Mucosa of descending colon (tissue), 3 donors: Measurements from ENCODE around the gene STX8. TPM values are rescaled to one million over a fixed set of nuclear protein-coding genes. Genes with fewer than 3 reads are reported as not detected.
"Not testable (repeated sequence)": the region's sequence is repeated elsewhere in the genome, so short reads cannot be mapped to it uniquely, and the experiment has no call there.

Experiments used
- ATAC-seq: fragments of 200-7000 bp; cut with Tn5 transposase; one replicate; pipeline ENCODE4 v1.9.1; 2020; ENCODE audit warnings: mild to moderate bottlenecking, moderate library complexity
- DNase-seq, 3 donors: peaks; one replicate each; pipeline ENCODE4 v3.0.0-alpha.2; 2020
- H3K36me3 ChIP-seq: fragments of 200-600 bp; one replicate; pipeline ENCODE4 v1.8.0; 2021; ENCODE audit warnings: low read depth, mild to moderate bottlenecking
- H3K4me1 ChIP-seq: fragments of 200-600 bp; one replicate; pipeline ENCODE4 v1.8.0; 2021; ENCODE audit warnings: low read depth, mild to moderate bottlenecking
- H3K4me3 ChIP-seq: fragments of 200-600 bp; one replicate; pipeline ENCODE4 v1.8.0; 2021; ENCODE audit warnings: mild to moderate bottlenecking
- H3K9me3 ChIP-seq: fragments of 200-600 bp; one replicate; pipeline ENCODE4 v1.8.0; 2021; ENCODE audit warnings: mild to moderate bottlenecking
- CTCF ChIP-seq: fragments of 200-600 bp; IDR thresholded peaks from one replicate; pipeline ENCODE4 v1.8.0; 2022; ENCODE audit warnings: antibody characterized with exemption, mild to moderate bottlenecking
- intact Hi-C, 2 donors: fragments of 100-400 bp; cut with DNase I in 1 of 2; cut with micrococcal nuclease in 1 of 2; formaldehyde crosslinking; loops; one replicate each; pipeline versions ENCODE4 v1.11.0 to v1.11.1; 2022; cut with DNase I, micrococcal nuclease
- total RNA-seq, 3 donors: library from RNA; stranded (reverse); fragmentation: NEBNext Ultra II Directional in 2 of 3; extraction: Animal tissue kit (Norgen Biotek cat#: 25700) in 2 of 3; gene quantifications; one replicate each; pipeline versions ENCODE4 v1.2.1 to v1.2.4, GENCODE V29; 2021 to 2023
- donor health status: DM: no; HTN: no; CAD: no; lungs with moderate emphysema.
- donor health status: DM: no; HTN: no; CAD: no.
- donor health status: DM: no; HTN: yes; CAD: no.

STX8 gene
- total RNA-seq, 3 donors from 2014 or later, result 45.1 to 62.5 (median 54.4) TPM

GRCh38 chr17:9266031-9266680 lies 309.5 kb downstream of the STX8 start:
- Histone ChIP-seq H3K9me3 (peaks cover 4% of the 10 kb centered on the region), H3K36me3 (no peaks in the 10 kb centered on the region), H3K4me1 (peaks cover 3% of the 10 kb centered on the region), H3K4me3 (no peak overlapping the region)
- DNase-seq (no peak), ATAC-seq (no peak)
- TF ChIP-seq CTCF, result no peak
- intact Hi-C loops, result no loop called here

- ATAC-seq (peak; percentile 74), DNase-seq (peak in 1 of 3 donors; percentile 40)
- no peak for TF ChIP-seq CTCF
- intact Hi-C loops, result no loop called here
- no peak overlapping the region for H3K4me3 ChIP-seq
- H3K4me1 ChIP-seq, result peaks cover 13% of the 10 kb centered on the region
- H3K9me3 ChIP-seq, result peaks cover 4% of the 10 kb centered on the region
- H3K36me3 ChIP-seq, result no peaks in the 10 kb centered on the region
Observed at GRCh38 chr17:9261081-9262012, 314.3 kb downstream of the STX8 start.

- DNase-seq, result no peak
- intact Hi-C loops, result no loop called here
- Histone ChIP-seq H3K36me3 (no peaks in the 10 kb centered on the region), H3K4me3 (no peak overlapping the region), H3K9me3 (peaks cover 4% of the 10 kb centered on the region), H3K4me1 (peaks cover 13% of the 10 kb centered on the region)
- no peak for ATAC-seq
- no peak for TF ChIP-seq CTCF
Observed at GRCh38 chr17:9259419-9259818, 316.2 kb downstream of the STX8 start.

- DNase-seq (no peak), ATAC-seq (no peak)
- no peak for TF ChIP-seq CTCF
- H3K9me3 ChIP-seq, result no peaks in the 10 kb centered on the region
- no peaks in the 10 kb centered on the region for H3K36me3 ChIP-seq
- no peak overlapping the region for H3K4me3 ChIP-seq
- H3K4me1 ChIP-seq, result peaks cover 13% of the 10 kb centered on the region
- intact Hi-C loops, result no loop called here
Observed at GRCh38 chr17:9258115-9259015, 317.3 kb downstream of the STX8 start.

- H3K36me3 ChIP-seq, H3K9me3 ChIP-seq, intact Hi-C loops, ATAC-seq, DNase-seq, H3K4me3 ChIP-seq: not testable (repeated sequence)
- peaks cover 13% of the 10 kb centered on the region for H3K4me1 ChIP-seq
Observed at GRCh38 chr17:9257630-9257965, 318.0 kb downstream of the STX8 start.
